Upper lobe of right lung (tissue), 1 donor: ENCODE results near the gene YPEL2. TPM values are rescaled to one million over a fixed set of nuclear protein-coding genes. Genes with fewer than 3 reads are reported as not detected.

Source experiments
- ATAC-seq: fragments of 200-7000 bp; cut with Tn5 transposase; one replicate; pipeline ENCODE4 v1.9.1; 2020; ENCODE audit warnings: mild to moderate bottlenecking, moderate library complexity
- DNase-seq: peaks from one replicate; pipeline ENCODE4 v3.0.0-alpha.2; 2020
- H3K27ac ChIP-seq: fragments of 200-600 bp; one replicate; pipeline ENCODE4 v1.8.0; 2022
- H3K27me3 ChIP-seq: fragments of 200-600 bp; one replicate; pipeline ENCODE4 v1.8.0; 2022; ENCODE audit warnings: mild to moderate bottlenecking
- H3K36me3 ChIP-seq: fragments of 200-600 bp; one replicate; pipeline ENCODE4 v1.8.0; 2022
- H3K4me1 ChIP-seq: fragments of 200-600 bp; one replicate; pipeline ENCODE4 v1.8.0; 2022
- H3K4me3 ChIP-seq: fragments of 200-600 bp; one replicate; pipeline ENCODE4 v1.8.0; 2022; ENCODE audit warnings: mild to moderate bottlenecking
- H3K9me3 ChIP-seq: fragments of 200-600 bp; one replicate; pipeline ENCODE4 v1.8.0; 2022
- CTCF ChIP-seq: fragments of 200-600 bp; IDR thresholded peaks from one replicate; pipeline ENCODE4 v1.8.0; 2022; ENCODE audit warnings: antibody characterized with exemption
- intact Hi-C: fragments of 100-400 bp; cut with DNase I; formaldehyde crosslinking; loops from one replicate; pipeline ENCODE4 v1.11.0; 2022
- total RNA-seq: library from RNA; stranded (reverse); fragmentation: NEBNext Ultra II Directional; extraction: Animal tissue kit (Norgen Biotek cat#: 25700); gene quantifications from one replicate; pipeline ENCODE4 v1.2.1, GENCODE V29; 2021
- donor health status: DM: no; HTN: yes; CAD: no; lungs with severe emphysema.

Gene YPEL2
- total RNA-seq, 1 donor from 2014 or later, result 19.6 TPM

GRCh38 chr17:59362811-59363205, 31.4 kb downstream of the YPEL2 start:
- ATAC-seq (no peak), DNase-seq (no peak)
- H3K36me3 ChIP-seq, result no peaks in the 10 kb centered on the region
- no peak for TF ChIP-seq CTCF
- no peak overlapping the region for H3K4me3 ChIP-seq
- H3K27ac ChIP-seq, result peak overlapping the region; percentile 48
- H3K27me3 ChIP-seq, result no peaks in the 10 kb centered on the region
- intact Hi-C loops, result no loop called here
- H3K4me1 ChIP-seq, result peaks cover 59% of the 10 kb centered on the region
- H3K9me3 ChIP-seq, result no peaks in the 10 kb centered on the region

- H3K9me3 ChIP-seq, result no peaks in the 10 kb centered on the region
These were observed 34.0 kb downstream of the YPEL2 start for GRCh38 chr17:59365383-59365981.

GRCh38 chr17:59366040-59366757, 34.7 kb downstream of the YPEL2 start:
- ATAC-seq, result peak; percentile 23
- Histone ChIP-seq H3K36me3 (no peaks in the 10 kb centered on the region), H3K27me3 (no peaks in the 10 kb centered on the region), H3K9me3 (no peaks in the 10 kb centered on the region), H3K4me1 (peaks cover 83% of the 10 kb centered on the region), H3K4me3 (no peak overlapping the region), H3K27ac (peak overlapping the region; percentile 67)
- intact Hi-C loops, result no loop called here
- TF ChIP-seq CTCF, result no peak
- DNase-seq, result no peak

More at GRCh38 chr17:59365383-59365981, 34.0 kb downstream of the YPEL2 start:
- intact Hi-C loops, result no loop called here
- H3K27me3 ChIP-seq, result no peaks in the 10 kb centered on the region
- H3K4me3 ChIP-seq, result no peak overlapping the region
- peak overlapping the region; percentile 67 for H3K27ac ChIP-seq
- no peak for ATAC-seq
- DNase-seq, result no peak
- no peak for TF ChIP-seq CTCF
- no peaks in the 10 kb centered on the region for H3K36me3 ChIP-seq
- peaks cover 81% of the 10 kb centered on the region for H3K4me1 ChIP-seq

- ATAC-seq, result peak; percentile 84
- Histone ChIP-seq H3K9me3 (no peaks in the 10 kb centered on the region), H3K4me3 (no peak overlapping the region), H3K27ac (peak overlapping the region; percentile 67), H3K4me1 (peaks cover 84% of the 10 kb centered on the region), H3K27me3 (no peaks in the 10 kb centered on the region), H3K36me3 (no peaks in the 10 kb centered on the region)
- peak; percentile 70 for DNase-seq
- intact Hi-C loops, result no loop called here
- no peak for TF ChIP-seq CTCF
These were observed 35.6 kb downstream of the YPEL2 start for GRCh38 chr17:59366773-59367656.

- H3K9me3 ChIP-seq, result no peaks in the 10 kb centered on the region
- no peaks in the 10 kb centered on the region for H3K27me3 ChIP-seq
- no peak for TF ChIP-seq CTCF
- no peak overlapping the region for H3K4me3 ChIP-seq
- H3K36me3 ChIP-seq, result no peaks in the 10 kb centered on the region
- no peak for DNase-seq
- peaks cover 84% of the 10 kb centered on the region for H3K4me1 ChIP-seq
- H3K27ac ChIP-seq, result peak overlapping the region; percentile 67
- ATAC-seq, result no peak
- intact Hi-C loops, result no loop called here
These were observed 36.2 kb downstream of the YPEL2 start for GRCh38 chr17:59367657-59368045.
